Astrocyte (in vitro differentiated cells and primary cell): Measurements from ENCODE around the gene RNF186. TPM values are rescaled to one million over a fixed set of nuclear protein-coding genes. Genes with fewer than 3 reads are reported as not detected.

Experiments used
- DNase-seq: peaks from one replicate; pipeline ENCODE4 v3.0.0-alpha.2; 2010; ENCODE audit warnings: low read depth
- FAIRE-seq: peaks from 2 replicates; lab custom pipeline; 2011; peaks lifted over from hg19 to GRCh38; lab: Jason Lieb, UNC
- H2AFZ ChIP-seq: 2 replicates; pipeline ENCODE4 v1.6.0; 2012; ENCODE audit warnings: low read depth, low read length, inconsistent platforms
- H3K27ac ChIP-seq: 2 replicates; pipeline ENCODE4 v1.5.1; 2011; ENCODE audit warnings: low read depth, low read length, inconsistent platforms
- H3K27me3 ChIP-seq: 2 replicates; pipeline ENCODE4 v1.6.0; 2011; ENCODE audit warnings: low read length, inconsistent platforms; ENCODE audit not compliant: insufficient read depth
- H3K36me3 ChIP-seq: 2 replicates; pipeline ENCODE4 v1.5.1; 2011; ENCODE audit warnings: low read length, inconsistent platforms; ENCODE audit not compliant: insufficient read depth
- H3K4me1 ChIP-seq: 2 replicates; pipeline ENCODE4 v1.5.1; 2011; ENCODE audit warnings: low read length, inconsistent platforms; ENCODE audit not compliant: insufficient read depth
- H3K4me2 ChIP-seq: 2 replicates; pipeline ENCODE4 v1.6.0; 2012; ENCODE audit warnings: low read length, inconsistent platforms
- H3K4me3 ChIP-seq: 2 replicates; pipeline ENCODE4 v1.5.1; 2011; ENCODE audit warnings: low read depth, mild to moderate bottlenecking, low read length, inconsistent platforms; ENCODE audit not compliant: insufficient read depth
- H3K79me2 ChIP-seq: 2 replicates; pipeline ENCODE4 v1.6.0; 2012; ENCODE audit warnings: mild to moderate bottlenecking, low read length, inconsistent platforms; ENCODE audit not compliant: insufficient read depth
- H3K9ac ChIP-seq: 2 replicates; pipeline ENCODE4 v1.6.0; 2012; ENCODE audit warnings: mild to moderate bottlenecking, low read length, inconsistent platforms
- H3K9me3 ChIP-seq: 2 replicates; pipeline ENCODE4 v1.5.1; 2012; ENCODE audit warnings: low read depth, mild to moderate bottlenecking, low read length, inconsistent platforms; ENCODE audit not compliant: insufficient read depth
- H4K20me1 ChIP-seq: 2 replicates; pipeline ENCODE4 v1.6.0; 2012; ENCODE audit warnings: low read length, inconsistent platforms; ENCODE audit not compliant: insufficient read depth
- H3K27ac Mint-ChIP-seq: one replicate; pipeline ENCODE4 v1.8.0; 2021; ENCODE audit warnings: mild to moderate bottlenecking, mixed read lengths; ENCODE audit not compliant: unreplicated experiment
- H3K27me3 Mint-ChIP-seq: one replicate; pipeline ENCODE4 v1.8.0; 2021; ENCODE audit warnings: low read depth, mixed read lengths; ENCODE audit not compliant: unreplicated experiment
- H3K36me3 Mint-ChIP-seq: one replicate; pipeline ENCODE4 v1.8.0; 2021; ENCODE audit warnings: low read depth, mixed read lengths; ENCODE audit not compliant: unreplicated experiment
- H3K4me1 Mint-ChIP-seq: one replicate; pipeline ENCODE4 v1.8.0; 2021; ENCODE audit warnings: low read depth, mixed read lengths; ENCODE audit not compliant: unreplicated experiment
- H3K4me3 Mint-ChIP-seq: one replicate; pipeline ENCODE4 v1.8.0; 2021; ENCODE audit warnings: mild to moderate bottlenecking, moderate library complexity, mixed read lengths; ENCODE audit not compliant: unreplicated experiment
- H3K9me3 Mint-ChIP-seq: one replicate; pipeline ENCODE4 v1.8.0; 2021; ENCODE audit warnings: mild to moderate bottlenecking, mixed read lengths; ENCODE audit not compliant: unreplicated experiment
- CTCF ChIP-seq: IDR thresholded peaks from 2 replicates; pipeline ENCODE4 v1.5.1; 2011; ENCODE audit warnings: low read depth, mild to moderate bottlenecking, inconsistent platforms, low read length, moderate library complexity; ENCODE audit not compliant: insufficient read depth
- EZH2 ChIP-seq: IDR thresholded peaks from 2 replicates; pipeline ENCODE4 v1.6.1; 2012; ENCODE audit warnings: mild to moderate bottlenecking, low read length, inconsistent platforms; ENCODE audit not compliant: insufficient read depth
- total RNA-seq: library from RNA; stranded (reverse); gene quantifications from 2 replicates; pipeline ENCODE4 v1.2.1, GENCODE V29; 2021

RNF186 gene
- total RNA-seq, 1 donor from 2014 or later = not detected

GRCh38 chr1:19835578-19835977, 20.5 kb upstream of the RNF186 start:
- H3K9ac ChIP-seq = no peak overlapping the region
- peak; percentile 8 for DNase-seq

GRCh38 chr1:19831441-19831840, 16.4 kb upstream of the RNF186 start:
- TF ChIP-seq EZH2 = no peak
- TF ChIP-seq CTCF = no peak
- Mint-ChIP-seq H3K4me3 (no peak overlapping the region), H3K9me3 (peaks cover 7% of the 10 kb centered on the region), H3K27ac (no peak overlapping the region), H3K36me3 (peaks cover 1% of the 10 kb centered on the region), H3K27me3 (no peaks in the 10 kb centered on the region), H3K4me1 (no peaks in the 10 kb centered on the region)
- H3K4me3 ChIP-seq = no peak overlapping the region
- no peaks in the 10 kb centered on the region for H4K20me1 ChIP-seq
- no peak overlapping the region for H3K4me2 ChIP-seq
- no peaks in the 10 kb centered on the region for H3K27me3 ChIP-seq
- FAIRE-seq = no peak
- DNase-seq = no peak
- H3K9ac ChIP-seq = no peak overlapping the region
- no peaks in the 10 kb centered on the region for H3K9me3 ChIP-seq
- H2AFZ ChIP-seq = no peak overlapping the region
- H3K36me3 ChIP-seq = no peaks in the 10 kb centered on the region
- H3K4me1 ChIP-seq = no peaks in the 10 kb centered on the region
- no peak overlapping the region for H3K27ac ChIP-seq
- no peaks in the 10 kb centered on the region for H3K79me2 ChIP-seq

More at GRCh38 chr1:19835578-19835977, 20.5 kb upstream of the RNF186 start:
- Mint-ChIP-seq H3K27ac (no peak overlapping the region), H3K9me3 (peaks cover 4% of the 10 kb centered on the region), H3K27me3 (no peaks in the 10 kb centered on the region), H3K36me3 (peaks cover 1% of the 10 kb centered on the region), H3K4me3 (no peak overlapping the region), H3K4me1 (no peaks in the 10 kb centered on the region)
- Histone ChIP-seq H3K79me2 (no peaks in the 10 kb centered on the region), H3K27ac (no peak overlapping the region), H4K20me1 (no peaks in the 10 kb centered on the region), H3K27me3 (no peaks in the 10 kb centered on the region), H3K4me3 (no peak overlapping the region), H3K36me3 (no peaks in the 10 kb centered on the region), H3K4me2 (no peak overlapping the region), H2AFZ (no peak overlapping the region), H3K4me1 (no peaks in the 10 kb centered on the region), H3K9me3 (no peaks in the 10 kb centered on the region)
- TF ChIP-seq EZH2 (no peak), CTCF (no peak)
- FAIRE-seq = no peak

- Histone ChIP-seq H3K27me3 (no peaks in the 10 kb centered on the region), H3K36me3 (no peaks in the 10 kb centered on the region), H4K20me1 (no peaks in the 10 kb centered on the region), H3K9me3 (no peaks in the 10 kb centered on the region), H2AFZ (no peak overlapping the region), H3K79me2 (no peaks in the 10 kb centered on the region), H3K4me2 (no peak overlapping the region), H3K4me3 (no peak overlapping the region), H3K4me1 (no peaks in the 10 kb centered on the region), H3K27ac (no peak overlapping the region), H3K9ac (no peak overlapping the region)
- Mint-ChIP-seq H3K4me1 (peaks cover 4% of the 10 kb centered on the region), H3K4me3 (no peak overlapping the region), H3K27ac (no peak overlapping the region), H3K36me3 (peaks cover 1% of the 10 kb centered on the region), H3K9me3 (peaks cover 9% of the 10 kb centered on the region), H3K27me3 (no peaks in the 10 kb centered on the region)
- no peak for TF ChIP-seq EZH2
- no peak for TF ChIP-seq CTCF
- FAIRE-seq = no peak
- no peak for DNase-seq
Measured at GRCh38 chr1:19828546-19828945, 13.5 kb upstream of the RNF186 start.
